ENCODE measurements around the gene NEURL1B. TPM values are rescaled to one million over a fixed set of nuclear protein-coding genes. Genes with fewer than 3 reads are reported as not detected.
A peak's percentile ranks its signal among the peaks of the same experiment; 100 is the strongest.

Gene NEURL1B
- total and polyA plus RNA-seq, 12 donors = 9.8 to 99.9 (median 41.5) TPM

DNA sequence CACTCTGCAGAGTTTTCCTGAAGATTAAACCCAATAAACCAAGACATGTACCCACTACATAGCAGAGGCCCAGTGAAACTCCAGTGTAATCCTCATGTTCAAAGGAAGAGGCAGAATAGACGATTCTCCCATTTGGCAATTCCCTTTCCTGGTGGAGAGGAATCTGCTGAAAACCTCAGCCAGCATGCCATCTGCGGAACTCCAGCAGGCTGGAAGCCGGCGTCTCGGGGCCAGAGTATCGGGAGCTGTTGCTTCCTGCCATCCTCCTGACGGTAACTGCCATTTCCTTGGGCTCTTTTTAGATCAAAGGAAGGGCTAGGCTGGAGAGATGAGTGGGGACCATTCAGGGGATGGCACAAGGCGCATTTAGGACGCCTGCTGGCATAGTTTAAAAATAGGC is 20.5 kb downstream of the NEURL1B start:
- Histone ChIP-seq H3K27me3 (no peaks in the 10 kb centered on the region), H3K36me3 (replicated peaks in 1 of 2) (no peaks in the 10 kb centered on the region), H3K9me3 (replicated peaks in 1 of 3) (no peaks in the 10 kb centered on the region), H3K4me3 (no peak overlapping the region), H3K4me1 (replicated peaks in 1 of 2) (peaks cover 36 to 79% of the 10 kb centered on the region in 2 donors), H3K27ac (peak overlapping the region in 4 of 5 donors; percentile 45 to 90 (median 79))
- TF ChIP-seq POLR2A (IDR thresholded peaks at IDR 0.05) (no peak), CTCF (IDR thresholded peaks at IDR 0.05) (no peak)
- 38 to 50% (median 48%) methylated on average over 9 of the region's 9 CpGs for WGBS, 4 donors
- intact Hi-C loops (cut with DNase I) = no loop called here
- peak in 1 of 7 donors; percentile 26 for DNase-seq

DNA sequence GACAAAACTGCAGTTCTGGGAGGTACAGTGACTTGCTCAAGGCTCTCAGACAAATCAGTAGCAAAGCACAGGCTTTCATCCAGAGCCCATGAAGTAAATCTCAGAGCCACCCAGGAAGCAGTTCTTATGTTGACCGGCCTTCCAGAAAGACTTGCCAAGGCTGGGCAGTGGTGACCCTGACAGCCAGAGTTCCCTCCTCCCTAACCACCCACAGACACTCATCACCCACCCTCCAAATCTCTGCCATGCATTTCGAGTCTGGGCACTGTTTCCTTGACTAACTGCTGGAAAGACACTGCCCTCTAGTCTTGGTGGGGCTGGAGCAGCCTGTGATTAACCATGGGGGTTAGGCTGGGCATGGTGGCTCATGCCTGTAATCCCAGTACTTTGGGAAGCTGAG is 21.5 kb downstream of the NEURL1B start:
- Histone ChIP-seq H3K9me3 (replicated peaks in 1 of 3) (no peaks in the 10 kb centered on the region), H3K27ac (peak overlapping the region in 3 of 5 donors; percentile 70 to 90 (median 88)), H3K4me1 (replicated peaks in 1 of 2) (peaks cover 36 to 78% of the 10 kb centered on the region in 2 donors), H3K27me3 (no peaks in the 10 kb centered on the region), H3K36me3 (replicated peaks in 1 of 2) (no peaks in the 10 kb centered on the region), H3K4me3 (no peak overlapping the region)
- intact Hi-C loops (cut with DNase I) = no loop called here
- no peak for TF ChIP-seq CTCF (IDR thresholded peaks at IDR 0.05)
- TF ChIP-seq POLR2A (IDR thresholded peaks at IDR 0.05) = no peak
- 20 to 38% (median 35%) methylated on average over 1 to 2 of the region's 2 CpGs for WGBS, 4 donors
- DNase-seq = peak in 3 of 7 donors; percentile 34 to 59 (median 55)

DNA sequence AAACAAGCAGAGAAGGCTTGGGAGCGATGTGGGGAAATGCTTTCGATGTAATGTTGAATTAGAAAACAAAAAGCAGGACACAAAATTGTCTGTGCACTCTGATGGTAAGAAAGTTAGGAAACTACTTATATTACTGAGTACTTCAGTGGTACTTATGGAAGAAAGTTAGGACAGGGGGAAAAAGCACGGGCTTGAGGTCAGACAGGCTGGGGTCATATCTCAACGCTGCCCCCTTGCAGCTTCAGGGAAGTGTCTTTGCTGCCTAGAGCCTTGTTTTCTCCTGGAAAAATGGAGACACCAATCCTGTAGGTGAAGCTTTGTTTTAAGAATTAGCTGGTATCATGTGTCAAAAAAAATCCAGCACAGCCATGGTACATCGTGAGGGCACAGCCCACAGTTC is 23.0 kb downstream of the NEURL1B start:
- TF ChIP-seq POLR2A (IDR thresholded peaks at IDR 0.05) = no peak
- H3K9me3 ChIP-seq (replicated peaks in 1 of 3) = no peaks in the 10 kb centered on the region
- H3K4me3 ChIP-seq = no peak overlapping the region
- 49 to 71% (median 67%) methylated on average over 5 of the region's 5 CpGs for WGBS, 4 donors
- intact Hi-C loops (cut with DNase I) = no loop called here
- no peak for DNase-seq
- no peaks in the 10 kb centered on the region for H3K27me3 ChIP-seq
- H3K27ac ChIP-seq = peak overlapping the region in 2 of 5 donors; percentile 52
- H3K36me3 ChIP-seq (replicated peaks in 1 of 2) = no peaks in the 10 kb centered on the region
- H3K4me1 ChIP-seq (replicated peaks in 1 of 2) = peaks cover 34 to 70% of the 10 kb centered on the region in 2 donors

DNA sequence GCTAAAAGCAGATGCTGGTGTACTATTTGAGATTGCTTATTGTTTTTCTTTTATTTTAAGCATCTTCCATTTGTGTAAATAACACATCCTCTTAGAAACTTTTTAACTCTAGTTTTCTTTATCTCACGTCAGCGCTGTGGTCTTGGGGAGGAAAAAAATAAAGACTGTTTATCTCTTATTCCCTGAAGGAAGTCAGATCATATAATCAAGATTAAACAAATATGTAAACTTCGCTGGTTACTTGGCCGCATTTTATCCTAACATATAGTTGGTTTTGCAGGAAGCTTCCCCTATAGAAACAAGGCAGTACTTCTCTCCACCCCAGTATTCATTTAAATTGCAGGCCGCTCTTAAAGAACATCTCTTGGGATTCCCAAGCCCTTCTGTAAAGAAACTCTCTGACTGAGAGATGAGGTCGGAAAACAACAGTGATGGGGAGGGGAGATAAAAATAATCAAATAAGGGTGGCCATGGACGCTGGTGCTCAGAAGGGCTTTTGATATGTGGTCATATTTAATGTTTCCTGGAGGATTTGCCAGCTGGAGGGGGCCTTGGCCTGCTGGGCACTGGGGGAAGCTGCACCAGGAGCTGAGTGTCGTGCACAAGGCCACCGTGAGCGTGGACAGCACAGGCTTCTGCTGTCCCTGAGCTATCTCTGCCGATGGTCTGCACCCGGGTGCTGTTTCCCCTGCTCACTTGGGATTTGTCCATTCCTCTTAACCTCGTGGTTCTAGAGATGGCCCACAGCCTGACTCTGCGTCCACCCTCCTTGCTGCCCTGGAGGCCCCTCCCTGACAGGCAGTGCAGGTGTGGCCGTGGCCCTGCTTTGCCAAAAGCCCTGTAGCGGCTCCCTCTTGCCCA is 23.8 kb downstream of the NEURL1B start:
- Histone ChIP-seq H3K4me1 (replicated peaks in 1 of 2) (peaks cover 25 to 61% of the 10 kb centered on the region in 2 donors), H3K36me3 (replicated peaks in 1 of 2) (peaks cover 0 to under 1% of the 10 kb centered on the region in 2 donors), H3K27me3 (no peaks in the 10 kb centered on the region), H3K27ac (peak overlapping the region in 2 of 5 donors; percentile 69 to 83), H3K9me3 (replicated peaks in 1 of 3) (no peaks in the 10 kb centered on the region), H3K4me3 (no peak overlapping the region)
- intact Hi-C loops (cut with DNase I) = no loop called here
- 37 to 51% (median 38%) methylated on average over 10 to 16 of the region's 16 CpGs for WGBS, 4 donors
- TF ChIP-seq CTCF (IDR thresholded peaks at IDR 0.05) = no peak
- DNase-seq = peak in 5 of 7 donors; percentile 39 to 67 (median 46)
